Naive thymus-derived CD4-positive, alpha-beta T cell (primary cell): ENCODE results near the gene NHS. TPM values are rescaled to one million over a fixed set of nuclear protein-coding genes. Genes with fewer than 3 reads are reported as not detected.
A peak's percentile ranks its signal among the peaks of the same experiment; 100 is the strongest.

Experiments used
- ATAC-seq: fragments of 150-1000 bp; cut with Tn5 transposase; 2 replicates; pipeline ENCODE4 v1.10.0; 2021; ENCODE audit warnings: mild to moderate bottlenecking, moderate library complexity
- CTCF ChIA-PET: fragments of 350-600 bp; sonication (Branson Sonifier 250); formaldehyde crosslinking; loops from one replicate; lab custom pipeline; 2021; ENCODE audit warnings: antibody characterized with exemption; lab: Charles Lee
- POLR2A ChIA-PET: fragments of 350-600 bp; sonication (Branson Sonifier 250); formaldehyde crosslinking; loops from one replicate; lab custom pipeline; 2021; ENCODE audit warnings: antibody characterized with exemption, inconsistent platforms; lab: Charles Lee
- DNase-seq, 9 donors: peaks; one replicate each; pipeline versions ENCODE4 v3.0.0 to v3.0.0-alpha.2; 2020 to 2022; ENCODE audit warnings: mixed read lengths in 1 of 9
- H3K27ac ChIP-seq: one replicate; pipeline ENCODE4 v1.7.0; 2013; ENCODE audit warnings: mild to moderate bottlenecking, low read depth, low read length, moderate library complexity
- H3K27me3 ChIP-seq, 2 donors: one replicate each; pipeline ENCODE4 v1.7.0; 2013; ENCODE audit warnings: low read length in 2 of 2, mild to moderate bottlenecking in 2 of 2, moderate library complexity in 2 of 2; ENCODE audit not compliant: control insufficient read depth in 2 of 2, insufficient read depth in 2 of 2
- H3K36me3 ChIP-seq, 3 experiments: 1 replicate in 2 of 3; 2 replicates in 1 of 3; pipeline ENCODE4 v1.7.0; 2013; ENCODE audit warnings: low read length in 3 of 3, mild to moderate bottlenecking in 3 of 3, moderate library complexity in 1 of 3; ENCODE audit not compliant: insufficient read depth in 3 of 3, control insufficient read depth in 2 of 3
- H3K4me1 ChIP-seq, 2 donors: one replicate each; pipeline ENCODE4 v1.7.0; 2013; ENCODE audit warnings: low read length in 2 of 2, mild to moderate bottlenecking in 2 of 2, moderate library complexity in 1 of 2; ENCODE audit not compliant: control insufficient read depth in 2 of 2, insufficient read depth in 2 of 2
- H3K4me3 ChIP-seq: 2 replicates; pipeline ENCODE4 v1.7.0; 2013; ENCODE audit warnings: mild to moderate bottlenecking, low read length
- H3K9me3 ChIP-seq, 3 experiments: 1 replicate in 2 of 3; 2 replicates in 1 of 3; pipeline ENCODE4 v1.7.0; 2013; ENCODE audit warnings: low read length in 3 of 3; ENCODE audit not compliant: control insufficient read depth in 2 of 3
- H3K27ac Mint-ChIP-seq, 9 donors: one replicate each; pipeline ENCODE4 v1.8.0; 2020 to 2022; ENCODE audit warnings: mixed read lengths in 9 of 9, mild to moderate bottlenecking in 8 of 9, moderate library complexity in 5 of 9, inconsistent platforms in 2 of 9
- H3K27me3 Mint-ChIP-seq, 5 donors: one replicate each; pipeline ENCODE4 v1.8.0; 2021 to 2022; ENCODE audit warnings: mixed read lengths in 5 of 5, mild to moderate bottlenecking in 1 of 5
- H3K36me3 Mint-ChIP-seq, 5 donors: one replicate each; pipeline ENCODE4 v1.8.0; 2020 to 2022; ENCODE audit warnings: mixed read lengths in 5 of 5, mild to moderate bottlenecking in 3 of 5, inconsistent platforms in 1 of 5
- H3K4me1 Mint-ChIP-seq, 7 donors: one replicate each; pipeline ENCODE4 v1.8.0; 2020 to 2022; ENCODE audit warnings: mixed read lengths in 7 of 7, mild to moderate bottlenecking in 3 of 7, inconsistent platforms in 1 of 7
- H3K4me3 Mint-ChIP-seq, 10 donors: one replicate each; pipeline ENCODE4 v1.8.0; 2020 to 2022; ENCODE audit warnings: mild to moderate bottlenecking in 10 of 10, mixed read lengths in 10 of 10, moderate library complexity in 6 of 10, inconsistent platforms in 2 of 10
- H3K9me3 Mint-ChIP-seq, 11 donors: one replicate each; pipeline ENCODE4 v1.8.0; 2020 to 2022; ENCODE audit warnings: mixed read lengths in 11 of 11, mild to moderate bottlenecking in 4 of 11, inconsistent platforms in 1 of 11, moderate library complexity in 1 of 11
- intact Hi-C, 2 donors: fragments of 100-400 bp; cut with micrococcal nuclease; formaldehyde crosslinking; loops; one replicate each; pipeline ENCODE4 v1.15.1; 2023
- polyA plus RNA-seq, 2 donors: library from polyadenylated mRNA; unstranded; fragments of 300-500 nt; fragmentation: Illumina TruSeq; gene quantifications; one replicate each; pipeline ENCODE4 v1.2.3, GENCODE V29; 2021
- total RNA-seq, 6 experiments: library from RNA in 5 of 6; stranded (reverse) in 5 of 6; gene quantifications; 1 replicate in 5 of 6; 2 replicates in 1 of 6; pipeline ENCODE4 v1.2.3 and lab custom pipeline; 2021 to 2026

The NHS gene
- total and polyA plus RNA-seq, 7 experiments from 2014 or later: 0.02 to 2.6 (median 0.32) TPM; not detected in 1

DNA sequence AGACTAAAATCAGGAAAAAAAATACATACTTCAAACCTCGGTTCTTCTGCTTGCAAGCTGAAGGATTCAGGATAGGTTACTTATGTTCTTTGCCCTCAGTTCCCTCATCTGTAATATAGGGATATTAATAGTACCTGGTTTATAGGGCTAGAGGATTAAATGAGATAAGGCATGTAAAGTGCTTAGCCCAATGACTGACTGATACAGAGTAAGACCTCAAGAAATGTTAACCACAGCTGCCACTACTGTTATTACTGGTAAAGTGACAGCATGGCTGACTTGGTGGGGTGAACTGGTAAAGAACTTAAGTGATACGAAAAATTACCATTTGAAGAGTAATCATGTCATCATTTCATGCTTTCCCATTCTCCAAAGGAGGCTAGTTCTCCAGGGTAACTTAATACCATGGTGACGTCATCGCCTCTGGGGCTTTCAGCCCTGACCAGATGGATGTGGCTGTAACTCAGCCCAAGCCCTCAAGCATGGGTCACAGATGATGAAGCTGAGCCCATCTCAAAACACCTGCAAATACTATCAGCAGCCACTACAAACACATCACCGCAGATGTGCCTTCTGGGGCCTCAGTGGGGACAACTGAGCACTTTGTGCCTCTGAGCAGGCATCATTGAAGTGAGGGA, 317.8 kb downstream of the NHS start:
- H3K27ac ChIP-seq: no peak overlapping the region
- H3K36me3 ChIP-seq: no peaks in the 10 kb centered on the region
- Mint-ChIP-seq H3K27me3 (no peaks in the 10 kb centered on the region), H3K4me1 (peaks cover 0 to 7% (median 5%) of the 10 kb centered on the region in 7 donors), H3K4me3 (no peak overlapping the region), H3K27ac (no peak overlapping the region), H3K36me3 (peaks cover 0 to 3% (median 0%) of the 10 kb centered on the region in 5 donors), H3K9me3 (no peaks in the 10 kb centered on the region)
- ChIA-PET CTCF (interaction anchor here (1.8 kb wide), 1 partner anchor 451 kb away, joined by 8 read pairs; no protein-coding TSS in a partner anchor), POLR2A (no interaction called here)
- DNase-seq: no peak
- no peaks in the 10 kb centered on the region for H3K27me3 ChIP-seq
- no peak overlapping the region for H3K4me3 ChIP-seq
- ATAC-seq: no peak
- no peaks in the 10 kb centered on the region for H3K9me3 ChIP-seq
- H3K4me1 ChIP-seq: no peaks in the 10 kb centered on the region
- intact Hi-C loops: loop anchor here (5.0 kb wide), 3 partner anchors 101 to 571 kb away; no protein-coding TSS in a partner anchor

DNA sequence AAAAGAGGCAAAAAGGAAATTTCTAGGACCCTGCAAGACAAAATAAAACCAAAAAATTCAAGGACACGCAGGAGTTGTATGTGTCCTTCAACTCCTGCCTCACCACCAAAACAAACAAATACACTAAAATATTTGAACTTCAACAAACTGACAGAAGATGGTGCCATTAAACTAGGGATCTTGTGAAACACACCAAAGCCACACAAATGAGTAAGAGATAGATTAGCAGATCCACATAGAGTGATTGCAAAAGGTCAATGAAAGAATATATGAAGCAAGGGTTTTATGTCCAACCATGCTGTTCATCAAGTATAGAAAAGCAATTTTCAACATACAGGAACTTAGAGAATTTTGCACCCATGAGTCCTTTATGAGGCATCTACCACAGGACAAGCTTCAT, 322.2 kb downstream of the NHS start:
- ATAC-seq: no peak
- Mint-ChIP-seq H3K27me3 (no peaks in the 10 kb centered on the region), H3K9me3 (no peaks in the 10 kb centered on the region), H3K36me3 (peaks cover 0 to 3% (median 0%) of the 10 kb centered on the region in 5 donors), H3K4me3 (no peak overlapping the region), H3K27ac (no peak overlapping the region), H3K4me1 (no peaks in the 10 kb centered on the region)
- Histone ChIP-seq H3K27me3 (no peaks in the 10 kb centered on the region), H3K4me1 (no peaks in the 10 kb centered on the region), H3K27ac (no peak overlapping the region), H3K9me3 (no peaks in the 10 kb centered on the region), H3K4me3 (no peak overlapping the region), H3K36me3 (no peaks in the 10 kb centered on the region)
- peak in 5 of 9 donors; percentile 0 to 28 (median 14) for DNase-seq
- intact Hi-C loops: loop anchor here (1.0 to 5.0 kb wide), 7 partner anchors 48 to 1638 kb away; no protein-coding TSS in a partner anchor
- ChIA-PET CTCF (interaction anchor here (1.0 kb wide), 2 partner anchors 23 to 144 kb away, joined by 3 read pairs; no protein-coding TSS in a partner anchor), POLR2A (no interaction called here)

DNA sequence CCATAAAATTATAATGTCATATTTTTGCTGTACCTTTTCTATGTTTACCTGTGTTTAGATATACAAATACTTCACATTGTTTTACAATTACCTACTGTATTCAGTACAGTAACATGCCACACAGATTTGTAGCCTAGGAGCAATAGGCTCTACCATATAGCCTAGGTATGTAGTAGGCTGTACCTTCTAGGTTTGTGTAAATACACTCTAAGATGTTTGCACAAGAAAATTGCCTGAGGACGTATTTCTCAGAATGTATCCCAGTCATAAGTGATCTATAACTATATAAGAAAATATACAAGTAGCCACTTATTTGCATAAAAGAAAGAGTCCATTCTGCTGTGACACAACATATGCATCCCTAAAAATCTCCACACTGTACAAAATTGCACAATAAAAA, 326.0 kb downstream of the NHS start:
- no peaks in the 10 kb centered on the region for H3K36me3 ChIP-seq
- H3K36me3 Mint-ChIP-seq: peaks cover 0 to 3% (median 0%) of the 10 kb centered on the region in 5 donors
- no peaks in the 10 kb centered on the region for H3K27me3 Mint-ChIP-seq
- CTCF ChIA-PET: no interaction called here
- no peak overlapping the region for H3K27ac ChIP-seq
- H3K9me3 ChIP-seq: no peaks in the 10 kb centered on the region
- no peaks in the 10 kb centered on the region for H3K27me3 ChIP-seq
- no peaks in the 10 kb centered on the region for H3K4me1 Mint-ChIP-seq
- POLR2A ChIA-PET: no interaction called here
- no peaks in the 10 kb centered on the region for H3K9me3 Mint-ChIP-seq
- H3K4me3 ChIP-seq: no peak overlapping the region
- no peaks in the 10 kb centered on the region for H3K4me1 ChIP-seq
- intact Hi-C loops: no loop called here
- H3K4me3 Mint-ChIP-seq: no peak overlapping the region
- ATAC-seq (no peak), DNase-seq (no peak)
- H3K27ac Mint-ChIP-seq: no peak overlapping the region

DNA sequence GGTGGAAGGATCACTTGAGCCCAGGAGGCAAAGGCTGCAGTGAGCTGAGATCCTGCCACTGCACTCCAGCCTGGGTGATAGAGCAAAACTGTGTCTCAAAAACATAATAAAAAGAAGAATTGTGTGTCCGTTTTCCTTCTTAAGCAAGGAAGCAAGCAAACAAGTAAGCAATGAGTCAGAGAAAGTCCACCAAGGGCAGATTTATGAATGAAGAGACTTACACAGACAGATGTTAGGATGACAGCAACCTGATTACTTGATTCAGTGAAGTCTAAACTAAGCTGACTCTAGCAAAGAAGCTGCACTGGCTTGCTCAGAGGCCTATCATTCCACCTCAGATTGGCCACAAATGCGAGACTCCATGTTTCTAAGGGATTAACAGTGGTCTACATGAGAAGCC, 328.2 kb downstream of the NHS start:
- intact Hi-C loops: no loop called here
- H3K27ac ChIP-seq: no peak overlapping the region
- ChIA-PET CTCF (no interaction called here), POLR2A (no interaction called here)
- no peaks in the 10 kb centered on the region for H3K27me3 Mint-ChIP-seq
- ATAC-seq (no peak), DNase-seq (no peak)
- no peaks in the 10 kb centered on the region for H3K9me3 ChIP-seq
- no peak overlapping the region for H3K4me3 ChIP-seq
- no peaks in the 10 kb centered on the region for H3K27me3 ChIP-seq
- no peaks in the 10 kb centered on the region for H3K4me1 ChIP-seq
- H3K9me3 Mint-ChIP-seq: peaks cover 0 to 1% (median 0%) of the 10 kb centered on the region in 11 donors
- peaks cover 0 to 3% (median 0%) of the 10 kb centered on the region in 5 donors for H3K36me3 Mint-ChIP-seq
- no peak overlapping the region for H3K4me3 Mint-ChIP-seq
- H3K27ac Mint-ChIP-seq: no peak overlapping the region
- no peaks in the 10 kb centered on the region for H3K4me1 Mint-ChIP-seq
- no peaks in the 10 kb centered on the region for H3K36me3 ChIP-seq

DNA sequence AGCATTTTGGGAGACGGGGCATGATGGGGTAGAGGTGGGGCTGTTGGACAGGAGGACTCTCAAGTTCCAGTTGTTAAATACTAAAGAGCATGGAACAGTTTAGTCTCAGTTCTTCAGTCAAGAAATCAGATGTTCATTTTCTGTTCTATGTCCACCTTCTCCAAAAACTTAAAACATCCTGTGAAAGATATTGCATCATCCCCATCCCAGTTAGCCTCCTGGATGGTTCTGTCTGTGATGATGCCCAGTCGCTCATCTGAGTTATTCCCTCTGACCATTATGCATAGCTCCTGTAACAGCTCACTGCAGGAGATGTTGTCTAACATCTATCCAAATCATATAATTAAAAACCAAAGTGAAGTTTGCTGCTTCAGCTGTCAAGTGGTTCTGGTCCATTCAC, 330.2 kb downstream of the NHS start:
- Histone ChIP-seq H3K27me3 (no peaks in the 10 kb centered on the region), H3K36me3 (no peaks in the 10 kb centered on the region), H3K9me3 (no peaks in the 10 kb centered on the region), H3K27ac (no peak overlapping the region), H3K4me1 (no peaks in the 10 kb centered on the region), H3K4me3 (no peak overlapping the region)
- intact Hi-C loops: no loop called here
- Mint-ChIP-seq H3K27me3 (no peaks in the 10 kb centered on the region), H3K36me3 (peaks cover 0 to 3% (median 0%) of the 10 kb centered on the region in 5 donors), H3K4me3 (no peak overlapping the region), H3K4me1 (no peaks in the 10 kb centered on the region), H3K27ac (no peak overlapping the region), H3K9me3 (peaks cover 0 to 1% (median 0%) of the 10 kb centered on the region in 11 donors)
- ATAC-seq (no peak), DNase-seq (no peak)
- ChIA-PET CTCF (no interaction called here), POLR2A (no interaction called here)

DNA sequence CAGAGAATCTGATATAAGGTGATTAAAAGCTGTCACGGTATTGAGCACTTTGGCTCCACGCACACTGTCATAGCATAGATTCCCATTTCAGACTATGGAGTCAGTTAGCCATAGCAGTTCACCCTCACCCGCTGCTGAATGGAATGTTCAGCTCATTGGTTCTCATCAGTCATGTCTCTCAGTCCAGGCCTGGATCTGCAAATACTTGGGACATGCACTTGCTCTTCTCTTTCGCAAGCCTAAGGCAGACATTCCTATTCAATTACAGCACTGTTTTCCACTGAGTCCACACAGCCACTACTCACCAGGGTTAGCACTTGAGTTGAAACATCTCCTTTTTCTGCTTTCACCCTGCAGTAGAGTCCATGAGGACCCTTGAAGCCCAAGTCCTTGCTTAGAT, 331.7 kb downstream of the NHS start:
- no peak overlapping the region for H3K4me3 Mint-ChIP-seq
- intact Hi-C loops: no loop called here
- POLR2A ChIA-PET: no interaction called here

DNA sequence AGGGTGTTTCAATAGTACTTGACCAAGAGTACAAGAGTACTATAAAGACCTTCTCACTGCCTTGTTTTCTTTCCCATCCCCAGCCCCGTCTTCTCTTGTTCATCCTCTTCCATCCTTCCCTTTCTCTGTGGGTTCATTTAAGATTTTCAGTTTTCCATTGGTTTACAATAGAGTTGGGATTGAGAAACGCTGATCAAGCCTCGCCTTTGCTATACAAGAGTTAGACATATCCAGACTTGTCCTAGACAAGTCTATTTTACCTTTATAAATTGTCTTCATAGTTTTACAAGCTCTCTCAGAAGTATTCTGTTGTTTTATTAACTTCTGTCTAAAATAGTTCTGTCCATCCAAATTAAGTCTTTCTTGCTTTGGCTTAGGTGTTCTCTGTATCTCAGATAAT, 332.7 kb downstream of the NHS start:
- intact Hi-C loops: no loop called here
- DNase-seq (no peak), ATAC-seq (no peak)
- POLR2A ChIA-PET: no interaction called here
- Mint-ChIP-seq H3K27ac (no peak overlapping the region), H3K4me3 (no peak overlapping the region), H3K36me3 (no peaks in the 10 kb centered on the region), H3K9me3 (peaks cover 0 to 1% (median 0%) of the 10 kb centered on the region in 11 donors), H3K27me3 (no peaks in the 10 kb centered on the region), H3K4me1 (no peaks in the 10 kb centered on the region)
- Histone ChIP-seq H3K4me1 (no peaks in the 10 kb centered on the region), H3K27ac (no peak overlapping the region), H3K36me3 (no peaks in the 10 kb centered on the region), H3K27me3 (no peaks in the 10 kb centered on the region), H3K9me3 (no peaks in the 10 kb centered on the region), H3K4me3 (no peak overlapping the region)
- CTCF ChIA-PET: no interaction called here

More for the DNA sequence above, 331.7 kb downstream of the NHS start:
- Histone ChIP-seq H3K27ac (no peak overlapping the region), H3K36me3 (no peaks in the 10 kb centered on the region), H3K9me3 (no peaks in the 10 kb centered on the region), H3K4me1 (no peaks in the 10 kb centered on the region), H3K4me3 (no peak overlapping the region), H3K27me3 (no peaks in the 10 kb centered on the region)
- CTCF ChIA-PET: no interaction called here
- DNase-seq: no peak
- H3K36me3 Mint-ChIP-seq: peaks cover 0 to 2% (median 0%) of the 10 kb centered on the region in 5 donors
- no peaks in the 10 kb centered on the region for H3K27me3 Mint-ChIP-seq
- H3K27ac Mint-ChIP-seq: peak overlapping the region in 1 of 9 donors; percentile 37
- ATAC-seq: no peak
- H3K4me1 Mint-ChIP-seq: no peaks in the 10 kb centered on the region
- H3K9me3 Mint-ChIP-seq: peaks cover 0 to 1% (median 0%) of the 10 kb centered on the region in 11 donors
